GM21717 (cell line): ENCODE data around the gene ATXN7L3.

Experiments
- ATAC-seq: cut with Tn5 transposase; IDR thresholded peaks from one replicate; pipeline ENCODE4 v1.9.1; 2021; ENCODE audit warnings: mild to moderate bottlenecking, moderate library complexity; ENCODE audit not compliant: unreplicated experiment

The ATXN7L3 gene

DNA sequence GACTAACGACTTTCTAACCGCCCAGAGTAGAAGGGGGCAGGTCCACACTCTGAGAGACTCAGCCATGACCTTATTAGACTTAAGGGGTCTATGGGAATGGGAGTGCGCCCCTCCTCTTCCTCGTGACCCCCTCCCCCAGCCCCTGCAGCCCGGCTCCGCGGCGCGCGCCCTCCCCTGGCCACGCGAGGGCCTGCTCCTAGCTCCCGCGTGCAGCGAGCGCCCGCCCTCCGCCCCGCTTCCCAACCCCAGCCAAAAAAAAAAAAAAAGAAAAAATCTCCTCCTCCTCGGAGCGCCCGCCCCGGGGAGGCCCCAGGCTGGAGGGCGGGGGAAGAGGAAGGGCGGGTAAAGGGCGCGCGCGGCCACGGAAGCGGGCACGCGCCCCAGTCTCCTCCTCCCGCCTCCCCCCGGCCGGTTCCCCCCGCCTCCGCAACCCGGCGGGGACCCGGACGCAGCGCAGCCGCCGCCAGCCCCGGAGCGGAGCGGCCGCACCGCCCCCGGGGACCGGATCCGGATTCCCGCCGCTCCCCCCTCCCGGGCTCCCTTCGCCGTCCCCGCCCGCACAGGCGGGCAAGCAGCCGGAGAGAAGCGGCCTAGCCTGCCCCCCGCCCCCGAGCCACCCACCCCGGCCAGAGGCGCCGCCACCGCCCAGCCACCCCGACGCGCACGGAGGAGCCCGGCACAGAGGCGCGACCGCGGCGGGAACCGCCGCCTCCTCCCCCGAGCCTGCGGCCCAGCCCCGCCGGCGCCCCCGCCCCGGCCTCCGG is 18.8 kb upstream of the ATXN7L3 start:
- ATAC-seq: peak; percentile 28

DNA sequence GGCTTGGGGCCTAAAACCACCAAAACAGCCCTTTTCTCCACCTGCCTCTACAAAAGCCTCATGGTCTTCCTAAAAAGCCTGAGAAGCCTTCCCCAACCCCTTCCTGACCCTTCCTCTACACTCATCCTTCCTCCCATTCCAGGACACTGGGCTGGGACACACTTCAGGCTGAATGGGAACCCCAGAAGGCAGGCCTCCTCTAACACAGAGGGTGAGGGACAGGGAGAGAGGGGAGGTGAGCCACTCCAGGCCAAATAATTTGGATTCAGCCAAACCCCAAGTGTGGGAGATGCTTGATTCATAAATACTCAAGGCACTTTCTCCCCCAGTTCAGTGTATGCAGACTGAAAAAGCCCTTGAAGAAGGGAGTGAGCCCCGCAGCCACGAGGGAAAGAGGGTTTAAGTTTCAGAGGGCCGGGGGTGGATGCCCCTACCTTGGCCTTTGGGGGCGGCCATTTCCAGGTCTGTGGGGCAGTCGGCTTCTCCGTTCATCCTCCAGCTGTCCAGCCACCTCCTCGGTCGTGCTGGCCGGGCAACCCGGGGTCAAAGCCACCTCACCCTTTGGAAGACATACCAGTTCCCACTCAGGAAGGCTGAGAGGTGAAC is 18.2 kb upstream of the ATXN7L3 start:
- no peak for ATAC-seq

- ATAC-seq: no peak
These were observed 17.0 kb upstream of the ATXN7L3 start for GRCh38 chr17:44216694-44217093.

- no peak for ATAC-seq
These were observed 16.5 kb upstream of the ATXN7L3 start for GRCh38 chr17:44216173-44216572.

GRCh38 chr17:44214896-44215295 is 15.2 kb upstream of the ATXN7L3 start:
- no peak for ATAC-seq

GRCh38 chr17:44214230-44214494 is 14.5 kb upstream of the ATXN7L3 start:
- ATAC-seq: no peak

DNA sequence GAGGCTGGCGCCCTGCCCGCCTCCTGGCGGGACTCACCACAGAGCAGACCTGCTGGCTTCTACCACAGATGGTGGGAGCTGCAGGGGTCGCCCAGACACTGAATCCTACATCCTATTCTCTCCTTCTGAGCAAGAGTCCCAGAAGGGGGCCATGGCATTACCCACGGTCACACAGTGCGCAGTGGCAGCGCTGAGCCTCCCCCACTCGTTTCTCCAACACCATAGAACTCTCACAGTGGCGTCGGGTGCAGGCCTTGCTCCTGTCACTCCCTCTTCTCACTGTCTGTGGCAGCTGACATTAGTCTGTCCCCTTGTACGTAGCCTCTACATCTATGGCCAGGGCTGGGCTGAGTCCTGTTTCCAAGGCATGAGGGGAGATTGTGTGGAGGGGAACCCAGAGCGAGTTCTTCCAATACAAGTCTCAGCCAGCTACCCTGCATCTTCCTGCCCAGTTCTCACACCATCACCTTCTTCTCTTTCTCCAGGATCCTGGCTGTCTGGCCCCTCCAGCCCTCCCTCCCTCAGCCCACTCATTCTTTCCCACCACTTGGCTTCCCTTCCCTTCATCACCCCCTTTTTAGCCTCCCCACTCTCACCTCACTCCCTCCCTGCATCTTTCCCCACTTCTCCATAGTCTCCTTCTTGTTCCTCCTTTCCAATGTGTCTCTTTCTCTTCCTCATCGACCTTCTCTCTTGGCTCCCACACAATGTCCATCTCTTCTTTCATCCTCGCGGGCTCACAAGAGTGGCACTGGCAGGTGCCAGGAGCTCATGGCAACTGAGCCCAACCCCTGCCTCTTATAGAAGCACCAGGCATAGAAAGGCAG is 13.9 kb upstream of the ATXN7L3 start:
- ATAC-seq: no peak

GRCh38 chr17:44212507-44213402 is 13.1 kb upstream of the ATXN7L3 start:
- ATAC-seq: no peak

GRCh38 chr17:44211281-44212265 is 11.9 kb upstream of the ATXN7L3 start:
- ATAC-seq: no peak

GRCh38 chr17:44210342-44211192 is 10.9 kb upstream of the ATXN7L3 start:
- peak; percentile 56 for ATAC-seq

DNA sequence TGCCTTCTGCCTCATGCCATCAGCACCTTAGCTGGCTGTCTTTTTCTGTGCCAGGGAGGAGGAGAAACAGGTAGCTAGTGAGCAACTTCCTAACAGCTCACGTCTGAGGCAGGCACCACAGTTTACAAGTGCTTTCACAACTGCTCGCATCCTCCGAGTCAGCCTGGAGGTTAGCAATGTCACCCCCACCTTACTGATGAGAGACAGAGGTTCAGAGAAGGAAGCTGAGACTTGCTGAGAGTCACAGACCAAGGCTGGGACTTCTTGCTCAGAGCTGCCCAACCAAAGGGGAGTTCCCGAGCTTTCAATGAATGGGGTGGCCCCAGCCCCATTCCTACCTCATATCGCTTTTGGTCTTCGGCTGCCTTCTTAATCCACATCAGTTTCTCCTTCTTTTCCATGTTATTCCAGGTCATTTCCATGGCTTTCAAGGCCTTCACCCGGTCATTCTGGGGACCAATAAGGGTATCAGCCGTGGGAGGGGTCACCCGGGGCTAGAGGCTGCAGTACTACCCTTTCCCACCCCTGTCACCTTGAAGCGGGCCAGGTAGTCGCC is 10.2 kb upstream of the ATXN7L3 start:
- ATAC-seq: no peak

DNA sequence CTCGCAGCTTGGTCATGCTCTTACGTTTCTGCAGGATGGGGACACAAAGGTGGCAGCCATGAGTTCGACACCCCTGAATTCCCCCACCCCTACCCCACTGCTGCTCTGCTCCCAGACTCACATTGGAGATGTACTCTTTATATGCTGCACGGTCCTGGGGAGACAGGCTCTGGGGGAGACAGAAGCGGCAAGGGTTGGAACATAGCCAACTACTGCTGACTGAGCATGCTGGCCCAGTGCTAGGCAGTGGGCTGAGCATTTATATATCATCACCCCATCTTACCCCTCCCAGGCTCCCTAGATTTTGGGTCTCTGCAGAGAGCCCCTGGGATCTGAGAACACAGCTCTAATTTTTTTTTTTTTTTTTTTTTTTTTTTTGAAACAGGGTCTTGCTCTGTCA is 8.1 kb upstream of the ATXN7L3 start:
- ATAC-seq: no peak

DNA sequence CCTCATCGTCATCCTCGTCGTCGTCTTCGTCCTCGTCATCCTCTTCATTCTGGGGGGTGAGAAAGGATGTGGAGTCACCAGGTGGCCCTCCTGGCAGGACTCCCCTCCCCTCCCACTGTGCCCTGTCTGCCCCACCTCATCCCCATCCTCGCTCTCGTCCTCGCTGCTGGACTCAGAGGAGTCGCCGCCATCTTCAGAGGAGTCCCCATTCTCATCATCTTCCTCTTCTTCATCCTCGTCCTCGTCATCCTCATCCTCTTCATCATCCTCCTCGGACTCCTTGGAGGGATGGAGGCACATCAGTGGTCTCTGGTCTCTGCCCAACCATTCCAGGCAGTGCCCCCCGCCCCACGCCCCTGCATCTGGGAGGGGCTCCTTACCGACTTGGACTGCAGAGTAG is 7.6 kb upstream of the ATXN7L3 start:
- ATAC-seq: no peak

GRCh38 chr17:44206825-44207155 is 7.1 kb upstream of the ATXN7L3 start:
- no peak for ATAC-seq

DNA sequence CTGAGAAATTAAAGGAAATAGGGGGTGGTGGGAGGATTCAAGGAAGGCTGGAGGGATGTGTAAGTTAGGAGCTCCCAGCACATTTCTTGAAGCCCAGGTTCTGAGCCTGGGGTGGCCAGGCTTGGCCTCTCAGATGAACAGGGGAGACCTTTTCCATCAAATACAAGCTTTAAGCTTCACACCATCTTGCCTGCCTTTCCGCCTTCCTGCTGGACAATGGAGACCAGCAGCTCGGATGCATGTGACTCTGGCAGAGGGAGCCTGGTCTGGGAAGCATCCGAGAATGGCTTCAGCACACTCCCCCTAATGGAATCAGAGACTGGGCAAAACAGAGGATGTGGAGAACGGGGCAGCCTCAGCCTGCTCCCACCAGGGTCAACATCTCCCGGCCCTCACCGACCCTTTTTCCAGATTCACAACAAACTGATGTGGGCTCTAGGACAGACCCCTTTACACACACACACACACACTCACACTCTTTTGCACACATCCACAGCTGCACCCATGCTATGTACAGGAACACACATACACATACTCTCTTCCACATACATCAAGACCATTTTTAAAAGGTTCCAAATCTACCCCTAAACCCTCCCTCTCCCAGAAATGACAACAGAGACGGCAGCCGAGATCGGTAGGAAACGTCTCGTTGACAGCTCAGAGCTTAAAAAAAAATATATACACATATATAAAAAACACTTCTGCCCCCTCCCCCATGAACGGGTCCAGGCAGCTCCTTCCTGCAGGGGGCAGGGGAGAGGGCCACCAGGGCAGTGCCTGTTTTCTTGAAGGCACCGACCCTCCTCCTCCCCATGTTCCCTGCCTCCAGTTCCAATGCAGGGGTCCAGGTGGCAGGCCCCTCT is 6.5 kb upstream of the ATXN7L3 start:
- no peak for ATAC-seq

GRCh38 chr17:44204441-44204882 is 4.8 kb upstream of the ATXN7L3 start:
- ATAC-seq: no peak

DNA sequence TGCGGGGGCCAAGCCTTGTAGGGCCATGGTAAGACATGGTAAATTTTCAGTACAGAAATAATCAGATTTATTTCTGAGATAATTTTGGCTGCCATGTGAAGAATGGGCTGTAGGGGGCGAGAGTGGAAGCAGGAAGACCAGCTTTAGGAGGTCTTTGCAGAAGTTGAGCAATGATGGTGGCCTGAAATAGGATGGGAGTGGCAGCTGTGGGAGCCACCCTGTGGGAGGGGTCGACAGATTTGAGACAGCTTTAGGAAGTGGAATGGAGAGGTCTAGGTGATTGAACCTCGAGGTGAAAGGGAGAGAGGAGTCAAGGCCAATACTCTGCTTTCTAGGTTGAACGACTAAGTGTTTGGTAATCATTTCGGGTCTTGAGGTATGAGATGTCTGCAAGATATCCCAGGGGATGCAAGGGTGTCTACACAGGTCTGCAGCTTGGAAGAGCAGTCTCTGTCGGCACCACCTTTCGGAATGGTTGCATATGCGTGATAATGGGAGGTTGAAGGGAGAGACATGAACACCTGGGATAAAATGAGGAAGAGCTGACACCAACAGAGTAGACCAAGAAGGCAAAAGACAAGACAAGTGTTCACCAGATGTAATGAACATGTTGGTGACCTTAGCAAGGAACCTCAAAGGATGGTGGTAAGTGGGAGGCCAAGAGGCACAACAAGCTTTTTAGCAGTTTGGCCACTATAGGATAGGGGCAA is 4.2 kb upstream of the ATXN7L3 start:
- no peak for ATAC-seq
